Tibial nerve (tissue), 4 donors: ENCODE measurements around the gene RGS6. TPM values are rescaled to one million over a fixed set of nuclear protein-coding genes. Genes with fewer than 3 reads are reported as not detected.

ENCODE experiments used
- DNase-seq, 2 donors: peaks; one replicate each; pipeline ENCODE4 v3.0.0-alpha.2; 2019; ENCODE audit warnings: low spot score in 2 of 2
- H3K27ac ChIP-seq, 4 donors: fragments of 200-600 bp; sonication (generic) in 3 of 4; one replicate each; pipeline ENCODE4 v1.5.1; 2017 to 2019; ENCODE audit warnings: mild to moderate bottlenecking in 1 of 4
- H3K27me3 ChIP-seq, 2 donors: fragments of 200-600 bp; sonication (generic) in 1 of 2; one replicate each; pipeline versions ENCODE4 v1.5.1 to v1.6.0; 2017 to 2019
- H3K36me3 ChIP-seq, 3 donors: fragments of 200-600 bp; sonication (generic); one replicate each; pipeline ENCODE4 v1.5.1; 2018 to 2019
- H3K4me1 ChIP-seq, 4 donors: fragments of 200-600 bp; sonication (generic) in 3 of 4; one replicate each; pipeline ENCODE4 v1.5.1; 2017 to 2019
- H3K4me3 ChIP-seq, 4 donors: fragments of 200-600 bp; sonication (generic) in 3 of 4; one replicate each; pipeline ENCODE4 v1.5.1; 2017 to 2019; ENCODE audit warnings: mild to moderate bottlenecking in 1 of 4, moderate library complexity in 1 of 4
- H3K9me3 ChIP-seq, 4 donors: fragments of 200-600 bp; sonication (generic) in 3 of 4; one replicate each; pipeline ENCODE4 v1.5.1; 2017 to 2019
- CTCF ChIP-seq, 5 experiments: fragments of 200-600 bp in 3 of 5; fragments of 450-650 bp in 2 of 5; sonication (generic) in 3 of 5; IDR thresholded peaks; one replicate each; pipeline ENCODE4 v1.5.1; 2016 to 2019; ENCODE audit warnings: antibody characterized with exemption in 5 of 5, mild to moderate bottlenecking in 3 of 5, moderate library complexity in 2 of 5
- EP300 ChIP-seq, 2 donors: sonication (generic); formaldehyde crosslinking; IDR thresholded peaks; one replicate each; pipeline ENCODE4 v1.6.1; 2017; ENCODE audit warnings: antibody characterized with exemption in 2 of 2, mild to moderate bottlenecking in 1 of 2
- POLR2A ChIP-seq, 2 donors: fragments of 450-650 bp; IDR thresholded peaks; one replicate each; pipeline ENCODE4 v1.6.1; 2017; ENCODE audit warnings: antibody characterized with exemption in 2 of 2, mild to moderate bottlenecking in 2 of 2, moderate library complexity in 2 of 2
- WGBS, 2 donors: methylation state at CpG; one replicate each; pipeline ENCODE4 v1.1.5; 2018; 5-methylcytosine and 5-hydroxymethylcytosine counted together
- total RNA-seq, 4 donors: library from RNA; depleted of rRNA; stranded (reverse); fragments of >200 nt; gene quantifications; one replicate each; pipeline ENCODE4 v1.1.0, GENCODE V29; 2016

Gene RGS6
- total RNA-seq, 4 donors from 2014 or later = 43.5 to 67.2 (median 54.7) TPM

DNA sequence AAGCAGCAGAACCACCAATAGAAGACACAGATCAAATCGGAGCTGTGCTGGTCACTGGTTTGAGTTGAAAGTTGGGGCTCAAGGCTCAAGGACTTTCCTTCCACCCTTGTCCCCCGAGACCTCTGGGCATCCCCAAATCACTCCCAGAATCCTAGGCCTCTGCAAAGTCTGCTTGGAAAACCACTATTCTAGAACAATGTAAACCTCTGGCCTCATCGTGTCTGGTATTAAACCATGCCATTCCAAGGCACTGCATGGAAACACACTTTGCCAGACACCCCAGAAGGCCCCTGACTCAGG, 673.6 kb downstream of the RGS6 start:
- H3K36me3 ChIP-seq = no peaks in the 10 kb centered on the region
- no peak for DNase-seq
- H3K4me1 ChIP-seq = no peaks in the 10 kb centered on the region
- no peak for TF ChIP-seq CTCF (IDR thresholded peaks at IDR 0.05)
- TF ChIP-seq EP300 (IDR thresholded peaks at IDR 0.05) = no peak
- TF ChIP-seq POLR2A (IDR thresholded peaks at IDR 0.05) = no peak
- no peak overlapping the region for H3K4me3 ChIP-seq
- H3K9me3 ChIP-seq = no peaks in the 10 kb centered on the region
- no peaks in the 10 kb centered on the region for H3K27me3 ChIP-seq
- WGBS, 2 donors = 100% methylated on average over 3 of the region's 3 CpGs
- H3K27ac ChIP-seq = no peak overlapping the region

DNA sequence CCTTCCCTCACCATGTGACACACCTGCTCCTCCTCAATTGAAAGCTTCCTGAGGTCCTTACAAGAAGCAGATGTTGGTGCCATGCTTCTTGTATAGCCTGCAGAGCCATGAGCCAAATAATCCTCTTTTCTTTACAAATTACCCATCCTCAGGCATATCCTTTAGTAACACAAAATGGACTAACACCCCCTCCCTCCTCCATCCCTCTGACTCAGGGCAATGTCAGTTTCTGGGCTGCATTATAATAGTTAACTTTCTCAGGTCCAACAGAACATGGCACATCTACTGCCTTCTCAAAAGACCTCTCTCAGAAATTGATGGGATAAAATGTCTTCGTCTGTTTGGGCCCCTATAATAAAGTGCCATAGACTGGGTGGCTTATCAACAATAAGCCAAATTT, 674.6 kb downstream of the RGS6 start:
- no peak for DNase-seq
- no peaks in the 10 kb centered on the region for H3K27me3 ChIP-seq
- no peaks in the 10 kb centered on the region for H3K4me1 ChIP-seq
- 83 to 88% methylated on average over 1 of the region's 1 CpG for WGBS, 2 donors
- TF ChIP-seq POLR2A (IDR thresholded peaks at IDR 0.05) (no peak), EP300 (IDR thresholded peaks at IDR 0.05) (no peak), CTCF (IDR thresholded peaks at IDR 0.05) (no peak)
- no peak overlapping the region for H3K27ac ChIP-seq
- H3K36me3 ChIP-seq = no peaks in the 10 kb centered on the region
- no peak overlapping the region for H3K4me3 ChIP-seq
- H3K9me3 ChIP-seq = no peaks in the 10 kb centered on the region

GRCh38 chr14:72607386-72608130, 675.3 kb downstream of the RGS6 start:
- no peaks in the 10 kb centered on the region for H3K36me3 ChIP-seq
- no peaks in the 10 kb centered on the region for H3K27me3 ChIP-seq
- H3K4me1 ChIP-seq = no peaks in the 10 kb centered on the region
- DNase-seq = no peak
- no peaks in the 10 kb centered on the region for H3K9me3 ChIP-seq
- no peak for TF ChIP-seq CTCF (IDR thresholded peaks at IDR 0.05)
- no peak for TF ChIP-seq POLR2A (IDR thresholded peaks at IDR 0.05)
- no peak for TF ChIP-seq EP300 (IDR thresholded peaks at IDR 0.05)
- H3K4me3 ChIP-seq = no peak overlapping the region
- 72 to 77% methylated on average over 11 to 12 of the region's 12 CpGs for WGBS, 2 donors
- no peak overlapping the region for H3K27ac ChIP-seq

GRCh38 chr14:72608391-72609204, 676.4 kb downstream of the RGS6 start:
- no peaks in the 10 kb centered on the region for H3K36me3 ChIP-seq
- H3K9me3 ChIP-seq = no peaks in the 10 kb centered on the region
- H3K27me3 ChIP-seq = no peaks in the 10 kb centered on the region
- TF ChIP-seq POLR2A (IDR thresholded peaks at IDR 0.05) (no peak), EP300 (IDR thresholded peaks at IDR 0.05) (no peak), CTCF (IDR thresholded peaks at IDR 0.05) (no peak)
- WGBS, 2 donors = 68 to 71% methylated on average over 8 of the region's 8 CpGs
- no peak for DNase-seq
- H3K4me1 ChIP-seq = peaks cover 0 to 7% (median 0%) of the 10 kb centered on the region in 4 donors
- no peak overlapping the region for H3K27ac ChIP-seq
- H3K4me3 ChIP-seq = no peak overlapping the region
